Fibroblast of pulmonary artery (primary cell): ENCODE results near the gene FGF7.
"Not testable (repeated sequence)": the region's sequence is repeated elsewhere in the genome, so short reads cannot be mapped to it uniquely, and the experiment has no call there.

Experiments used
- DNase-seq: peaks from one replicate; pipeline ENCODE4 v3.0.0-alpha.2; 2010; ENCODE audit warnings: low read depth
- H3K4me3 ChIP-seq: replicated peaks from 2 replicates; pipeline ENCODE4 v1.5.1; 2011; ENCODE audit warnings: low read depth, mild to moderate bottlenecking, control low read depth, low read length, moderate library complexity
- TF ChIP-seq, protein P1 (sequence below): IDR thresholded peaks from 2 replicates; pipeline ENCODE4 v1.5.1; 2011; ENCODE audit warnings: mild to moderate bottlenecking, control low read depth, low read length, inconsistent platforms; ENCODE audit errors: missing control alignments

FGF7 gene

DNA sequence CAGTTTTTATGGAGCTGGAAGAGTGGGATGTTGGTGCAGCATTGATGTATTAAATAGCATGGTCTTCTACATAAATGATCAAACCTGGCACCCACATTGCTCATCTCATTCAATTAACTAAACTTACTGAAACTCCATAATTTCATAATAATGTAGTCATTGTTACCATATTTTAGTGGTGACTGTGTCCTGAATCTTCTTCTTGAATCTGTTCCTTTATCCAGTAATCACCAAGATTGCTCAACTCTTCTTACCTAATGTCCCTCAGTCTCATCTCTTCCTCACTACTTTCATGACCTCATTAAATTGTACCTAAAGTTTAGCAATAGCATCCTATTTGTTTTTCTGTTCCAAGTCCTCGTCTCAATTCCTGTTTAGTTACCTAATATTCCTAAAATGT lies 69.8 kb downstream of the FGF7 start:
- H3K4me3 ChIP-seq = no peak overlapping the region
- TF ChIP-seq, protein P1, sequence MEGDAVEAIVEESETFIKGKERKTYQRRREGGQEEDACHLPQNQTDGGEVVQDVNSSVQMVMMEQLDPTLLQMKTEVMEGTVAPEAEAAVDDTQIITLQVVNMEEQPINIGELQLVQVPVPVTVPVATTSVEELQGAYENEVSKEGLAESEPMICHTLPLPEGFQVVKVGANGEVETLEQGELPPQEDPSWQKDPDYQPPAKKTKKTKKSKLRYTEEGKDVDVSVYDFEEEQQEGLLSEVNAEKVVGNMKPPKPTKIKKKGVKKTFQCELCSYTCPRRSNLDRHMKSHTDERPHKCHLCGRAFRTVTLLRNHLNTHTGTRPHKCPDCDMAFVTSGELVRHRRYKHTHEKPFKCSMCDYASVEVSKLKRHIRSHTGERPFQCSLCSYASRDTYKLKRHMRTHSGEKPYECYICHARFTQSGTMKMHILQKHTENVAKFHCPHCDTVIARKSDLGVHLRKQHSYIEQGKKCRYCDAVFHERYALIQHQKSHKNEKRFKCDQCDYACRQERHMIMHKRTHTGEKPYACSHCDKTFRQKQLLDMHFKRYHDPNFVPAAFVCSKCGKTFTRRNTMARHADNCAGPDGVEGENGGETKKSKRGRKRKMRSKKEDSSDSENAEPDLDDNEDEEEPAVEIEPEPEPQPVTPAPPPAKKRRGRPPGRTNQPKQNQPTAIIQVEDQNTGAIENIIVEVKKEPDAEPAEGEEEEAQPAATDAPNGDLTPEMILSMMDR = no peak
- DNase-seq = peak; percentile 70

DNA sequence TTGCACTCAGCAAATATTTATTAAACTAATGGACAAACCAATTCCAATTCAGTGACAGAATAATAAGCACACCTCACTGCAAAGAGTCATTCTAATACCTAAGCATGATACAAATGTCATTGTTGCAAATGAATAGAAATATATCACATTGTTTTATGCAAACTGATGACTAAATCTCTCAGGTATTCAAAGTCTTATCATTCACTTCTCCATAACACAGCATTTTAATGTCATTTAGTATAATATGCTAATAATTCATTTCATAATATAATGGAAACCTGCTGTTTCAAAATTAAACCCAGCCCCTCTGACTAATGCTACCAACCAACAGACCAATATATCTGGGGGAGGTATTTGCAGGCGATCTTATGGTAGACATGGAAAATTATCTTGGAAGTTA lies 71.8 kb downstream of the FGF7 start:
- peak; percentile 13 for DNase-seq
- TF ChIP-seq, protein P1 = no peak
- no peak overlapping the region for H3K4me3 ChIP-seq

DNA sequence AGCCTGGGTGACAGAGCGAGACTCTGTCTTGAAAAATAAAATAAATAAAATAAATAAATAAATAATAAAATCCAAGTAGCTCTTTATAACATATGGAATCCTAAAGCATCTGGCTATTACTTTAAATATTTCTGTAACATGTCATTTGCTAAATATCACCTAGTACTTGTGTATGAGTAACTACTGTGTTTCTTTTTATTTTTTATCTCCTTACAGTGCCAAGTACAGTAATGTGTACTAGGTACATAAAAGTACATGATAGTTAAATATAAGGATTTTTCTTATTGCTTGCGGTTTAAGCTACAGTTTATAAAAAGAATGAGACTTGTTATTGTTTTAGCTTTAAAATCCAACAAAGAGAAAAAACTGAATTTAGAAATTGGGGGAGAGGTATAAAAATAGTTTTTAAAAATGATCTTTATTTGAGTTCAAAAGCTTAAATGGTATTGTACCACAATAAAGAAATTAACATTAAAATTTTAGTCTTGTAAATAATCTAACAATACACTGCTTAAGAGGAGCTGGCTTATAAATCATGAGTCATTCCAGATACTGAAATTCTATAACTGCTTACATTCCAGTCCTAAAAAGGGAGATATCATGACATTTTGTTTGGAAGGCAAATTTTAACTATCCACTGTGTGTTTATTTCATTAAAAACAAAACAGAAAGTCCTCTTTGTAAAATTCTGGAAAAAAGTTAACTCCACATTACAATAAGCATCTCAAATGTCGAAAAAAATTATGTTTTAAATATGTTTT lies 73.1 kb downstream of the FGF7 start:
- H3K4me3 ChIP-seq = no peak overlapping the region
- peak; percentile 66 for DNase-seq
- TF ChIP-seq, protein P1 = no peak

DNA sequence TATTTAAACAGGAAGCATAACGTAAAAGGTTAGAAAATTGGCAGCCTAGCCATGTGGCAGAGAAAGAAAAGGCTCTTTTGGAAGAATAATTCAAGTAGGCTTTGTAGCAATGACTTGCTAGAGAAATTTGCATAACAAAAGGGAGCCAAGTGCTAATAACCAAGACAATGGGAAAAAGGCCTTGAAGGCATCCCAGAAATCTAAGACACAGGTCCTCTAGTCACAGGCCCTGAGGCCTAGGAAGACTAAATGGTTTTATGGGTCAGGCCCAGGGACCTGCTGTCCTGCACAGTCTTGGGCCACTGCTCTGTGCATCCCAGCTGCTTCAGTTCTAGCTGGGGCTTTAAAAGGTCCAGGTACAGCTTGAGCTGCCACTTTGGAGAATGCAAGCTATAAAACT lies 78.5 kb downstream of the FGF7 start:
- TF ChIP-seq, protein P1 = no peak
- no peak overlapping the region for H3K4me3 ChIP-seq
- no peak for DNase-seq

DNA sequence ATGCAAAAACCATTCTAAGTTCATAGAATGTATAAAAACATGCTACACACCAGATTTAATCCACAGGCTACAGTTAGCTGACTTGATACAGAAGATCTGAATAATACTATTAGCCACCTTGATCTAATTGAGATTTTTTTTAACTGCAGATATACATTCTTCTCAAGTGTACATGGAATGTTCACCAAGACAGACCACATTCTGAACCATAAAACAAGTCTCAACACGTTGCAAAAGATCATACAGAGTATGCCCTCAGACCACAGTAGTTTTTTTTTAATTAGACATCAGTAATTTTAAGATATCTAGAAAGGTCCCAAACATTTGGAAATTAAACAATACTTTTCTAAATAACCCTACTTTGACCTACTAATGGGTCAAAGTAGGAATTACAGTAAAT lies 83.3 kb downstream of the FGF7 start:
- TF ChIP-seq, protein P1 = no peak
- DNase-seq = no peak
- no peak overlapping the region for H3K4me3 ChIP-seq

DNA sequence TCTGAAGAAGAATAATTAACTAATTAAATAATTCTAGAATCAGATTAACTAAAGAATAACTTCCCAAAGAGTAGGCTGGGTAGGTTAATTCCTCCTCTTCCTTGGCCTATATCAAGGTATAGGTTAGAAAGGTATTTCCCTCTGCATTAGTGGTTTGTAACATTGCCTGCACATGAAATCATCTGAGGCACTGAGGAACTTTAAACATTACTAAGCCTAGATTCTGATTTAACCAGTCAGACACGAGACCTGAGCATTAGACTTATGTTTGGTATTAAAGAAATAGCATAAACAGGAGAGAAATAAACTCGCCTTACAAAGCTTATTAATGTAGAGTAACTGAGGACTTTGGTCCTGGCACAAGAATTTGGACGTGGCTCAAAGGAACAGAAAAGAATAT lies 84.2 kb downstream of the FGF7 start:
- no peak for DNase-seq
- TF ChIP-seq, protein P1 = no peak
- no peak overlapping the region for H3K4me3 ChIP-seq

DNA sequence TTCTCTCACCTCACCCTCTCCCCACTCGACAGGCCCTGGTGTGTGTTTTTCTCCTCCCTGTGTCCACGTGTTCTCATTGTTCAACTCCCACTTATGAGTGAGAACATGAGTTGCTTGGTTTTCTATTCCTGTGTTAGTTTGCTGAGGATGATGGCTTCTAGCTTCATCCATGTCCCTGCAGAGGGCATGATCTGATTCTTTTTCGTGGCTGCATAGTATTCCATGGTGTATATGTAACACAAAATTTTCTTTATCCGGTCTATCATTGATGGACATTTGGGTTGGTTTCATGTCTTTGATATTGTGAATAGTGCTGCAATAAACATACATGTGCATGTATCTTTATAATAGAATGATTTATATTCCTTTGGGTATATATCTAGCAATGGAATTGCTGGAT lies 89.7 kb downstream of the FGF7 start:
- H3K4me3 ChIP-seq, DNase-seq: not testable (repeated sequence)
